Measurements from ENCODE around the gene PHACTR1.

Gene PHACTR1

DNA sequence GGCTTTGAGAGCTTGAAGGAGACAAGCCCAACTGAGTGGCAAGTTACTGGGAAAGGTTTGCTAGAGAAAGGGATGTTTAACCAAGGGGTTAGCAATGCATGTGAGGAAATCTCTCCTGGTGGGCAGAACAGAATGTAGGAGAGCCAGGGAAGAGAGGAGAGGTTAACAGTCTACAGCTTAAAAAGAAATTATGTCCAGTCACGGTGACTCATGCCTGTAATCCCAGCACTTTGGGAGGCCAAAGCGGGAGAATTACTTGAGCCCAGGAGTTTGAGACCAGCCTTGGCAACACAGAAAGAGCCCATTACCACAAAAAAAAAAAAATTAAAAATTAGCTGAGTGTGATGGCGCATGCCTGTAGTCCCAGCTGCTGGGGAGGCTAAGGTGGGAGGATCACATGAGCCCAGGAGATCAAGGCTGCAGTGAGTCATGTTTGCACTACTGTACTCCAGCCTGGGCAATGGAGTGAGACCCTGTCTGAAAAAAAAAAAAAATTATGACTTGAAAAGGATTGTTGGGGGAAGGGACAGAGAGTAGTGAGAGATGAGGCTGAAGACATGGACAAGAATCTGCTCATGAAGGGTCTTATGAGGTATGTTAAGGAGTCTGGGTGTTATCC is 346.8 kb downstream of the PHACTR1 start:
- Histone ChIP-seq H3K27me3 (ENCODE audit: control insufficient read depth in 1 of 2, insufficient read depth in 2 of 2, low read length in 2 of 2) (no peaks in the 10 kb centered on the region), H3K9ac (ENCODE audit: low read length) (no peak overlapping the region), H3K4me3 (ENCODE audit: low read depth in 1 of 2, low read length in 2 of 2) (no peak overlapping the region), H3K27ac (ENCODE audit: low read depth, low read length) (no peak overlapping the region), H3K36me3 (ENCODE audit: insufficient read depth, low read length) (no peaks in the 10 kb centered on the region), H3K4me1 (ENCODE audit: insufficient read depth, low read length) (no peaks in the 10 kb centered on the region), H3K9me3 (ENCODE audit: low read length) (no peaks in the 10 kb centered on the region)

DNA sequence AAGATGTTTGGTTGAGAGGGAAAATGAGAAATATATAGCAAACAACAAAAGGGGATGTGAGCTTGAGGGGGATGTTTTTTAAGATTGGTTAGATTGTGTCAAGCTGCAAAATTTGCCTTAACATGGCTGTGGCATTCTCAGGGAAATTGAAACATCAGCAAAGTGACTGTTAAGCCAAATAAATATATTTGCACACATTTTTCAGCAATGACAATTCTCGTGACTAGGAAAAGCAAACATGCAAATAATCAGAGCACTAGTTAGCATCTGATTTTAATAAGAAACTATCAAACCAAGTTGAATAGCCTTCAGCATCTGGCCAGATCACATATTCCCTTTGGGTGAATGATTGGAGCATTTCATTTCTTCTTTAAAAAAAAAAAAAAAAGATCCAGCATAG is 349.0 kb downstream of the PHACTR1 start:
- Histone ChIP-seq H3K27me3 (ENCODE audit: control insufficient read depth in 1 of 2, insufficient read depth in 2 of 2, low read length in 2 of 2) (no peaks in the 10 kb centered on the region), H3K4me1 (ENCODE audit: insufficient read depth, low read length) (no peaks in the 10 kb centered on the region), H3K36me3 (ENCODE audit: insufficient read depth, low read length) (no peaks in the 10 kb centered on the region), H3K27ac (ENCODE audit: low read depth, low read length) (no peak overlapping the region), H3K9me3 (ENCODE audit: low read length) (no peaks in the 10 kb centered on the region), H3K4me3 (ENCODE audit: low read depth in 1 of 2, low read length in 2 of 2) (no peak overlapping the region), H3K9ac (ENCODE audit: low read length) (no peak overlapping the region)

- H3K36me3 ChIP-seq (ENCODE audit: insufficient read depth, low read length), result no peaks in the 10 kb centered on the region
- H3K4me3 ChIP-seq (ENCODE audit: low read depth in 1 of 2, low read length in 2 of 2), result no peak overlapping the region
- no peaks in the 10 kb centered on the region for H3K27me3 ChIP-seq (ENCODE audit: control insufficient read depth in 1 of 2, insufficient read depth in 2 of 2, low read length in 2 of 2)
- no peak overlapping the region for H3K9ac ChIP-seq (ENCODE audit: low read length)
- no peak overlapping the region for H3K27ac ChIP-seq (ENCODE audit: low read depth, low read length)
- no peaks in the 10 kb centered on the region for H3K4me1 ChIP-seq (ENCODE audit: insufficient read depth, low read length)
- no peaks in the 10 kb centered on the region for H3K9me3 ChIP-seq (ENCODE audit: low read length)
These were observed 349.5 kb downstream of the PHACTR1 start for GRCh38 chr6:13066050-13066449.

GRCh38 chr6:13066820-13067219 is 350.3 kb downstream of the PHACTR1 start:
- Histone ChIP-seq H3K9me3 (ENCODE audit: low read length) (no peaks in the 10 kb centered on the region), H3K4me3 (ENCODE audit: low read depth in 1 of 2, low read length in 2 of 2) (no peak overlapping the region), H3K27me3 (ENCODE audit: control insufficient read depth in 1 of 2, insufficient read depth in 2 of 2, low read length in 2 of 2) (no peaks in the 10 kb centered on the region), H3K27ac (ENCODE audit: low read depth, low read length) (no peak overlapping the region), H3K36me3 (ENCODE audit: insufficient read depth, low read length) (no peaks in the 10 kb centered on the region), H3K4me1 (ENCODE audit: insufficient read depth, low read length) (no peaks in the 10 kb centered on the region), H3K9ac (ENCODE audit: low read length) (no peak overlapping the region)

DNA sequence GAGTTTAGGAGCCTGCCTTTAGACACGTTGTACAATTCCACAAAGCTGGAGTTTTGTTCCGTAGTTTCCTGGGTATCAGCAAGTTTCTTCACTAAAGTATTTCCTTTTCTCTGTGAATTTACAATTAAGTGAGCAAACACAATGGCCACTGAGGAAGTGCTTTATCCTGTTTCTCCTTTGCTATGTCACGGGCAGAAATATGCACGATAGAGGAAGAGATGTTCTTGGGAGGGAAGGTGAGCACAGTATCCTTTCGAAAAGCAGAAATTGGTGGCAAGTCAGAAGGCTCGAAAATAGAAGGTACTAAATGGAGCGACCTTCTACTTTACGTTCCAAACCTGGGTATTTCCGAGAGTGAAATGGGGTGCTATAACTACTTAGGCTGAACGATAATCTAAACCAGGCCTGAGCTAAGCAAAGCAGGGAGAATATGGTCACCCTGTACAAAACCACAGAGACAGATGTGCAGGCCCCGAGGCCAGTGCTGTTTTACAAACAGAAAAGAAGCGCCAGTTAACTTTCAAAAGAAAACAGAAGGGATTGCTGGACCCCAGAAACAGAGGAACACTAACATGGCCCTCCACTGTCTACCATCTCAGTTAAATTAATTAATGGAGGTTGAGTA is 352.1 kb downstream of the PHACTR1 start:
- Histone ChIP-seq H3K4me1 (ENCODE audit: insufficient read depth, low read length) (no peaks in the 10 kb centered on the region), H3K27ac (ENCODE audit: low read depth, low read length) (no peak overlapping the region), H3K36me3 (ENCODE audit: insufficient read depth, low read length) (no peaks in the 10 kb centered on the region), H3K27me3 (ENCODE audit: control insufficient read depth in 1 of 2, insufficient read depth in 2 of 2, low read length in 2 of 2) (no peaks in the 10 kb centered on the region), H3K9me3 (ENCODE audit: low read length) (no peaks in the 10 kb centered on the region), H3K4me3 (ENCODE audit: low read depth in 1 of 2, low read length in 2 of 2) (no peak overlapping the region), H3K9ac (ENCODE audit: low read length) (no peak overlapping the region)

- H3K4me1 ChIP-seq (ENCODE audit: insufficient read depth, low read length), result no peaks in the 10 kb centered on the region
- no peak overlapping the region for H3K4me3 ChIP-seq (ENCODE audit: low read depth in 1 of 2, low read length in 2 of 2)
- H3K27me3 ChIP-seq (ENCODE audit: control insufficient read depth in 1 of 2, insufficient read depth in 2 of 2, low read length in 2 of 2), result no peaks in the 10 kb centered on the region
- H3K27ac ChIP-seq (ENCODE audit: low read depth, low read length), result no peak overlapping the region
- H3K9me3 ChIP-seq (ENCODE audit: low read length), result no peaks in the 10 kb centered on the region
- H3K9ac ChIP-seq (ENCODE audit: low read length), result no peak overlapping the region
- no peaks in the 10 kb centered on the region for H3K36me3 ChIP-seq (ENCODE audit: insufficient read depth, low read length)
These were observed 355.2 kb downstream of the PHACTR1 start for GRCh38 chr6:13071550-13072345.

- H3K4me3 ChIP-seq (ENCODE audit: low read depth in 1 of 2, low read length in 2 of 2), result no peak overlapping the region
- no peaks in the 10 kb centered on the region for H3K36me3 ChIP-seq (ENCODE audit: insufficient read depth, low read length)
- no peaks in the 10 kb centered on the region for H3K4me1 ChIP-seq (ENCODE audit: insufficient read depth, low read length)
- H3K27ac ChIP-seq (ENCODE audit: low read depth, low read length), result no peak overlapping the region
- no peaks in the 10 kb centered on the region for H3K27me3 ChIP-seq (ENCODE audit: control insufficient read depth in 1 of 2, insufficient read depth in 2 of 2, low read length in 2 of 2)
- H3K9ac ChIP-seq (ENCODE audit: low read length), result no peak overlapping the region
- no peaks in the 10 kb centered on the region for H3K9me3 ChIP-seq (ENCODE audit: low read length)
These were observed 356.2 kb downstream of the PHACTR1 start for GRCh38 chr6:13072686-13073347.

- Histone ChIP-seq H3K9ac (ENCODE audit: low read length) (no peak overlapping the region), H3K27me3 (ENCODE audit: control insufficient read depth in 1 of 2, insufficient read depth in 2 of 2, low read length in 2 of 2) (no peaks in the 10 kb centered on the region), H3K27ac (ENCODE audit: low read depth, low read length) (no peak overlapping the region), H3K4me1 (ENCODE audit: insufficient read depth, low read length) (no peaks in the 10 kb centered on the region), H3K36me3 (ENCODE audit: insufficient read depth, low read length) (no peaks in the 10 kb centered on the region), H3K9me3 (ENCODE audit: low read length) (no peaks in the 10 kb centered on the region), H3K4me3 (ENCODE audit: low read depth in 1 of 2, low read length in 2 of 2) (no peak overlapping the region)
These were observed 358.0 kb downstream of the PHACTR1 start for GRCh38 chr6:13074415-13075140.

- Histone ChIP-seq H3K4me1 (ENCODE audit: insufficient read depth, low read length) (no peaks in the 10 kb centered on the region), H3K4me3 (ENCODE audit: low read depth in 1 of 2, low read length in 2 of 2) (no peak overlapping the region), H3K36me3 (ENCODE audit: insufficient read depth, low read length) (no peaks in the 10 kb centered on the region), H3K27me3 (ENCODE audit: control insufficient read depth in 1 of 2, insufficient read depth in 2 of 2, low read length in 2 of 2) (no peaks in the 10 kb centered on the region), H3K9ac (ENCODE audit: low read length) (no peak overlapping the region), H3K27ac (ENCODE audit: low read depth, low read length) (no peak overlapping the region), H3K9me3 (ENCODE audit: low read length) (no peaks in the 10 kb centered on the region)
These were observed 358.7 kb downstream of the PHACTR1 start for GRCh38 chr6:13075141-13075845.

- no peak overlapping the region for H3K27ac ChIP-seq (ENCODE audit: low read depth, low read length)
- H3K9me3 ChIP-seq (ENCODE audit: low read length), result no peaks in the 10 kb centered on the region
- no peaks in the 10 kb centered on the region for H3K27me3 ChIP-seq (ENCODE audit: control insufficient read depth in 1 of 2, insufficient read depth in 2 of 2, low read length in 2 of 2)
- no peak overlapping the region for H3K4me3 ChIP-seq (ENCODE audit: low read depth in 1 of 2, low read length in 2 of 2)
- H3K36me3 ChIP-seq (ENCODE audit: insufficient read depth, low read length), result no peaks in the 10 kb centered on the region
- H3K9ac ChIP-seq (ENCODE audit: low read length), result no peak overlapping the region
- H3K4me1 ChIP-seq (ENCODE audit: insufficient read depth, low read length), result no peaks in the 10 kb centered on the region
These were observed 360.0 kb downstream of the PHACTR1 start for GRCh38 chr6:13076575-13076974.

Data from muscle layer of colon (tissue), 2 donors.